HCT116 (cell line): ENCODE results near the gene SLC25A13. TPM values are rescaled to one million over a fixed set of nuclear protein-coding genes. Genes with fewer than 3 reads are reported as not detected.

ENCODE experiments used
- ATAC-seq: fragments of 200-7000 bp; cut with Tn5 transposase; 2 replicates; pipeline ENCODE4 v1.9.1; 2020; ENCODE audit warnings: mild to moderate bottlenecking, moderate library complexity
- BruUV-seq: library from RNA; stranded (reverse); fragments of 400-500 nt; replicated peaks from 2 replicates; lab custom pipeline; 2021; lab: Mats Ljungman, UMichigan
- CTCF ChIA-PET: fragments of 300-600 bp; sonication (Branson Sonifier 250); formaldehyde crosslinking; loops from one replicate; lab custom pipeline; 2021; ENCODE audit warnings: antibody characterized with exemption; lab: Charles Lee
- POLR2A ChIA-PET: fragments of 300-600, 350-600 bp; sonication (Branson Sonifier 250); formaldehyde crosslinking; loops from one replicate; lab custom pipeline; 2021; ENCODE audit warnings: antibody characterized with exemption; lab: Charles Lee
- RAD21 ChIA-PET, 2 experiments: fragments of 300-600 bp; sonication (Branson Sonifier 250); formaldehyde crosslinking; loops; one replicate each; lab custom pipeline; 2023; ENCODE audit warnings: low total read pairs in 2 of 2; ENCODE audit not compliant: uncharacterized antibody in 2 of 2, unreplicated experiment in 2 of 2, low non-redundant PET in 1 of 2; lab: Charles Lee
- DNase-seq: peaks from one replicate; pipeline ENCODE4 v3.0.0-alpha.2; 2010; ENCODE audit warnings: low read depth, low spot score
- H2AFZ ChIP-seq: fragments of 200-600 bp; shearing (Covaris generic), sonication (generic); 2 replicates; pipeline ENCODE4 v1.6.1; 2017; ENCODE audit warnings: low read depth, mixed run types, mixed read lengths, antibody characterized with exemption, low read length; ENCODE audit not compliant: poor library complexity, severe bottlenecking
- H3K27ac ChIP-seq: 2 replicates; pipeline ENCODE4 v1.5.1; 2012; ENCODE audit warnings: low read depth, low read length
- H3K27me3 ChIP-seq: fragments of 200-600 bp; sonication (generic); 2 replicates; pipeline ENCODE4 v1.6.1; 2016; ENCODE audit warnings: mixed run types, low read length, mixed read lengths; ENCODE audit not compliant: insufficient read depth
- H3K36me3 ChIP-seq, 2 experiments: fragments of 200-500 bp in 1 of 2; fragments of 200-600 bp in 1 of 2; sonication (Bioruptor generic) in 1 of 2; sonication (generic) in 1 of 2; 2 replicates each; pipeline versions ENCODE4 v1.5.1 to v1.6.1; 2014 to 2016; ENCODE audit warnings: low read length in 2 of 2, inconsistent platforms in 1 of 2, mixed read lengths in 1 of 2, mixed run types in 1 of 2; ENCODE audit not compliant: insufficient read depth in 2 of 2, control insufficient read depth in 1 of 2
- H3K4me1 ChIP-seq, 2 experiments: fragments of 200-600 bp in 1 of 2; sonication (generic) in 1 of 2; 2 replicates each; pipeline versions ENCODE4 v1.5.1 to v1.6.1; 2012 to 2017; ENCODE audit warnings: low read length in 2 of 2, inconsistent platforms in 1 of 2, mild to moderate bottlenecking in 1 of 2, mixed read lengths in 1 of 2, mixed run types in 1 of 2, moderate library complexity in 1 of 2; ENCODE audit not compliant: insufficient read depth in 2 of 2, control insufficient read depth in 1 of 2
- H3K4me2 ChIP-seq: fragments of 200-600 bp; sonication (generic); 2 replicates; pipeline ENCODE4 v1.6.1; 2017; ENCODE audit warnings: mixed run types, low read length, mixed read lengths
- H3K4me3 ChIP-seq, 2 experiments: fragments of 200-600 bp in 1 of 2; sonication (generic) in 1 of 2; replicated peaks in 1 of 2; 2 replicates each; pipeline ENCODE4 v1.5.1; 2011 to 2016; ENCODE audit warnings: low read length in 2 of 2, control low read depth in 1 of 2, low read depth in 1 of 2, mild to moderate bottlenecking in 1 of 2, mixed read lengths in 1 of 2, mixed run types in 1 of 2
- H3K79me2 ChIP-seq: fragments of 200-600 bp; sonication (generic); 2 replicates; pipeline ENCODE4 v1.6.1; 2017; ENCODE audit warnings: mild to moderate bottlenecking, mixed run types, low read length, moderate library complexity, mixed read lengths; ENCODE audit not compliant: insufficient read depth
- H3K9ac ChIP-seq: fragments of 200-600 bp; sonication (generic); 2 replicates; pipeline ENCODE4 v1.6.1; 2016; ENCODE audit warnings: low read length, mixed read lengths
- H3K9me2 ChIP-seq: fragments of 200-600 bp; sonication (generic), shearing (Covaris generic); 2 replicates; pipeline ENCODE4 v1.6.1; 2017; ENCODE audit warnings: mixed run types, mild to moderate bottlenecking, moderate library complexity; ENCODE audit not compliant: insufficient read depth
- H3K9me3 ChIP-seq, 2 experiments: fragments of 200-500 bp in 1 of 2; fragments of 200-600 bp in 1 of 2; sonication (Bioruptor generic) in 1 of 2; sonication (generic) in 1 of 2; 2 replicates each; pipeline ENCODE4 v1.6.1; 2014 to 2017; ENCODE audit warnings: low read length in 2 of 2, mixed read lengths in 2 of 2, inconsistent platforms in 1 of 2, low read depth in 1 of 2, mild to moderate bottlenecking in 1 of 2, mixed run types in 1 of 2, moderate library complexity in 1 of 2; ENCODE audit not compliant: control insufficient read depth in 1 of 2, insufficient read depth in 1 of 2
- H4K20me1 ChIP-seq: fragments of 200-600 bp; sonication (generic), shearing (Covaris generic); 2 replicates; pipeline ENCODE4 v1.6.1; 2017; ENCODE audit warnings: mixed run types, mild to moderate bottlenecking, moderate library complexity; ENCODE audit not compliant: insufficient read depth
- CEBPB ChIP-seq: IDR thresholded peaks from 2 replicates; pipeline ENCODE4 v1.6.1; 2012; ENCODE audit warnings: low read depth
- REST ChIP-seq: IDR thresholded peaks from 2 replicates; pipeline ENCODE4 v1.6.1; 2012; ENCODE audit warnings: low read depth
- intact Hi-C: fragments of 100-400 bp; cut with micrococcal nuclease; formaldehyde crosslinking; loops from 2 replicates; pipeline ENCODE4 v1.10.0; 2022
- total RNA-seq: library from RNA; stranded (reverse); gene quantifications from one replicate; pipeline ENCODE4 v1.2.1, GENCODE V29; 2021; ENCODE audit not compliant: unreplicated experiment
- TF ChIP-seq, protein P1 (sequence below): IDR thresholded peaks from 2 replicates; pipeline ENCODE4 v1.6.1; 2011; ENCODE audit warnings: mild to moderate bottlenecking, low read length, moderate library complexity; ENCODE audit not compliant: insufficient replicate concordance; ENCODE audit errors: extremely low read depth

SLC25A13 gene
- total RNA-seq, 1 experiment from 2014 or later: 19.3 TPM

DNA sequence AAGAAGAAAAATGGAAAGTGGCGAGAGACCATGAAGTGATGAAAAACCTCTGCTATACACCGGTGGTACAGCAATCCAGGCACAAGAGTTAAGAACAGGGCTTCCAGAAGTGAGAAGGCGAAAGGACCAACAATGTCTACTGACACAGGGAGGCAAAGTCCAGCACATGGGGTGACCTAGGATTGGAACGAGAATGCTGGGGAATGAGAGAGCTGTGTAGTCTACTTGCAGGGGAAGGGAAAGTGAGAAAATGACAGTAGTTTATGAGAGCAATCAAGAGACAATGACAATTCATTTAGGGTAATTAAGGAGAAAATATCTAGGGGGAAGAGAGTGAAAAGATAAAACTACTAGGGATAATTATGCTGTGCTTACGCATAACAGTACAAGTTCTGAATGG lies 169.2 kb downstream of the SLC25A13 start:
- Histone ChIP-seq H3K9ac (no peak overlapping the region), H3K9me2 (no peaks in the 10 kb centered on the region), H3K9me3 (no peaks in the 10 kb centered on the region), H3K27ac (no peak overlapping the region), H3K27me3 (no peaks in the 10 kb centered on the region), H3K4me1 (no peaks in the 10 kb centered on the region), H3K4me2 (no peak overlapping the region), H3K36me3 (peaks cover 0 to 4% of the 10 kb centered on the region in 2 experiments; a peak in 1 of 4 replicates), H2AFZ (no peak overlapping the region), H4K20me1 (no peaks in the 10 kb centered on the region), H3K79me2 (no peaks in the 10 kb centered on the region), H3K4me3 (no peak overlapping the region)
- intact Hi-C loops: no loop called here
- DNase-seq (no peak), ATAC-seq (no peak)
- TF ChIP-seq REST (no peak), CEBPB (no peak)
- TF ChIP-seq, protein P1, sequence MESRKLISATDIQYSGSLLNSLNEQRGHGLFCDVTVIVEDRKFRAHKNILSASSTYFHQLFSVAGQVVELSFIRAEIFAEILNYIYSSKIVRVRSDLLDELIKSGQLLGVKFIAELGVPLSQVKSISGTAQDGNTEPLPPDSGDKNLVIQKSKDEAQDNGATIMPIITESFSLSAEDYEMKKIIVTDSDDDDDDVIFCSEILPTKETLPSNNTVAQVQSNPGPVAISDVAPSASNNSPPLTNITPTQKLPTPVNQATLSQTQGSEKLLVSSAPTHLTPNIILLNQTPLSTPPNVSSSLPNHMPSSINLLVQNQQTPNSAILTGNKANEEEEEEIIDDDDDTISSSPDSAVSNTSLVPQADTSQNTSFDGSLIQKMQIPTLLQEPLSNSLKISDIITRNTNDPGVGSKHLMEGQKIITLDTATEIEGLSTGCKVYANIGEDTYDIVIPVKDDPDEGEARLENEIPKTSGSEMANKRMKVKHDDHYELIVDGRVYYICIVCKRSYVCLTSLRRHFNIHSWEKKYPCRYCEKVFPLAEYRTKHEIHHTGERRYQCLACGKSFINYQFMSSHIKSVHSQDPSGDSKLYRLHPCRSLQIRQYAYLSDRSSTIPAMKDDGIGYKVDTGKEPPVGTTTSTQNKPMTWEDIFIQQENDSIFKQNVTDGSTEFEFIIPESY: no peak
- CTCF ChIA-PET: no interaction called here
- RAD21 ChIA-PET: no interaction called here
- POLR2A ChIA-PET: no interaction called here
- BruUV-seq: no TSS peak
